ENCODE data around the gene SIVA1.

The SIVA1 gene

DNA sequence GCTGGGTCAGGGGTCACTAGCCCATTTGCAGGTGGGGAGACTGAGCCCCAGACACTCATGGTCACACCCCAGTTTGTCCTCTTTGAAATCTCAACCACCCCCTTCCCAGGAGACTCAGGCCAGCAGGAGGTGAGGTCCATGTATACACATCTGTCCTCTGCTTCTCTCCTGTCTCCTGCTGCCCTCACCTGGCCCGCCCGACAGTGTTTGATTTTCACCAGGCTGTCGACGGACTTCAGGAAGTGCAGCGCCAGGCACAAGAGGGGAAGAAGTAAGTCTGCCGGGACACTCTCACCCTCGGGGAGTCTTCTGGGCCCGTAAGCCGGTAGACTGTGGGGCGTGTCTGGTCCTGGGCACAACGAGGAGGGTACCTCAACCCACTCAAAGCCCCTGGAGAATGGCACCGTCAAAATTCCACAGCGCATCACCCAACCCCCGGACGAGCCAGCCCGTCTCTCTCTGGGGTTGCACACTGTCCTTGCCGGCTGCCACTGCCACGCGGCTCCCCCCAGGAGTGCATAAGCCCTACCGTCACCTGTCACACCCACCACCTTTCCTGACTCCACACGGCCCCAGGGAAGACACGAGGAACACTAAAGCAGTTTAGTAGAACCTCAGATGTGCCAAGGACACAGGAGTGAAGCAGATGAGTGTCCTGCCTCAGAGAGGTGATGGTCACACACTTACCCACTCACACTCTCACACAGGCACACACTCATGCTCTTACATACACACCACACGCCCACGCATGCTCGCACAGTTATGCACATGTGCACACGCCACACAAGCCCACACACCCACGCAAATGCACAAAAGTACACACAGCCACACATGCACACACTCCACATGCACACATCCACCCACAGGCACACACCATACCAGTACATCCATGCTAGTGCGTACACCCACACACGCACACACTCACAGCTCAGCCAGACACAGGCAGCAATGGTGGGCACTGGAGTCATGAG is 13.1 kb upstream of the SIVA1 start:
- no peak overlapping the region for H3K27ac ChIP-seq
- TF ChIP-seq, protein P1, sequence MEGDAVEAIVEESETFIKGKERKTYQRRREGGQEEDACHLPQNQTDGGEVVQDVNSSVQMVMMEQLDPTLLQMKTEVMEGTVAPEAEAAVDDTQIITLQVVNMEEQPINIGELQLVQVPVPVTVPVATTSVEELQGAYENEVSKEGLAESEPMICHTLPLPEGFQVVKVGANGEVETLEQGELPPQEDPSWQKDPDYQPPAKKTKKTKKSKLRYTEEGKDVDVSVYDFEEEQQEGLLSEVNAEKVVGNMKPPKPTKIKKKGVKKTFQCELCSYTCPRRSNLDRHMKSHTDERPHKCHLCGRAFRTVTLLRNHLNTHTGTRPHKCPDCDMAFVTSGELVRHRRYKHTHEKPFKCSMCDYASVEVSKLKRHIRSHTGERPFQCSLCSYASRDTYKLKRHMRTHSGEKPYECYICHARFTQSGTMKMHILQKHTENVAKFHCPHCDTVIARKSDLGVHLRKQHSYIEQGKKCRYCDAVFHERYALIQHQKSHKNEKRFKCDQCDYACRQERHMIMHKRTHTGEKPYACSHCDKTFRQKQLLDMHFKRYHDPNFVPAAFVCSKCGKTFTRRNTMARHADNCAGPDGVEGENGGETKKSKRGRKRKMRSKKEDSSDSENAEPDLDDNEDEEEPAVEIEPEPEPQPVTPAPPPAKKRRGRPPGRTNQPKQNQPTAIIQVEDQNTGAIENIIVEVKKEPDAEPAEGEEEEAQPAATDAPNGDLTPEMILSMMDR (conservative IDR thresholded peaks at IDR 0.05) = peak; percentile 16; the same call in 1 of the 2 replicates

DNA sequence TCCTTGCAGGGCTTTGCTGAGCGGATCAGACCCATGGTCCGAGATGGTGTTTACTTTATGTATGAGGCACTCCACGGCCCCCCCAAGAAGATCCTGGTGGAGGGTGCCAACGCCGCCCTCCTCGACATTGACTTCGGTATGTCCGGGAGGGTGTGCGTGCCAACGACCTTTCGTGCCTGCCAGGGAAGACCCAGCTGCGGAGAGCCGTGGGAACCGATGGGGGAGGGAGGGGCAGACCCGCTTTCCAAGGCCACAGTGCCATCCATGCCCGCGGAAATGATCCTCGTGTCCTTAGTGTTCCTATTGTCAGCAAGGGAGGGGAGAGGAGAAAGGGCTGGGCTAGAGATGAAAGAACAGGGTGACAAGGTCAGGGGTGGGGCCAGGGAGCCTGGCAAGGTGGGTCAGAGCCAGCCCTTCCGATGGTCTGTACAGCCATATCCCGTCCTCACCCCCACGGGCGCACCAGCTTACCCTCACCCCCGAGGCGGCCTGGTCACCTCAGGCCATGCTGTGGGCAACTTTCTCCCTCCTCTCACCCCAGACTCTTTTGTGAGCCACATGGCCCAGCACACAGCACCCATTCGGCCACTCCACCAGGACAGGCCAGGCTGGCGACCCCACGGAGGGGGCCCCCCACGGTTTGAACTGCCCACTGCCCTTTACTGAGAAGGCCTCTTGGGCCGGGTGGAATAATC is 11.7 kb upstream of the SIVA1 start:
- no peak overlapping the region for H3K27ac ChIP-seq
- TF ChIP-seq, protein P1 (conservative IDR thresholded peaks at IDR 0.05) = no peak

DNA sequence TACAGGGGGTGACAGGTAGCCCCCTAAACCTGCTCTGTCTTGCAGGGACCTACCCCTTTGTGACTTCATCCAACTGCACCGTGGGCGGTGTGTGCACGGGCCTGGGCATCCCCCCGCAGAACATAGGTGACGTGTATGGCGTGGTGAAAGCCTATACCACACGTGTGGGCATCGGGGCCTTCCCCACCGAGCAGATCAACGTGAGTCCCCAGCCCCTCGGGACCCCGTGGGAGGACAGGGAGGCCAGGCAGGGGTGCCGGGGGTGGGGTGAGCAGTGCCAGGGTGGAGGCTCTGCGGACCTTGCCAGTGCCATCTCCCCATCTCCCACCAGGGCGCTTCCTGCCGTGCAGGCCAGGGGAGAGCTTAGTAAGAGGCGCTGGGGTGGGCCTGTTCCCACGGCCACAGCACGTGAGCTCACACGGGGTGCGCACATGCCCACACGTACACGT is 11.1 kb upstream of the SIVA1 start:
- TF ChIP-seq, protein P1 (conservative IDR thresholded peaks at IDR 0.05) = no peak
- H3K27ac ChIP-seq = no peak overlapping the region

DNA sequence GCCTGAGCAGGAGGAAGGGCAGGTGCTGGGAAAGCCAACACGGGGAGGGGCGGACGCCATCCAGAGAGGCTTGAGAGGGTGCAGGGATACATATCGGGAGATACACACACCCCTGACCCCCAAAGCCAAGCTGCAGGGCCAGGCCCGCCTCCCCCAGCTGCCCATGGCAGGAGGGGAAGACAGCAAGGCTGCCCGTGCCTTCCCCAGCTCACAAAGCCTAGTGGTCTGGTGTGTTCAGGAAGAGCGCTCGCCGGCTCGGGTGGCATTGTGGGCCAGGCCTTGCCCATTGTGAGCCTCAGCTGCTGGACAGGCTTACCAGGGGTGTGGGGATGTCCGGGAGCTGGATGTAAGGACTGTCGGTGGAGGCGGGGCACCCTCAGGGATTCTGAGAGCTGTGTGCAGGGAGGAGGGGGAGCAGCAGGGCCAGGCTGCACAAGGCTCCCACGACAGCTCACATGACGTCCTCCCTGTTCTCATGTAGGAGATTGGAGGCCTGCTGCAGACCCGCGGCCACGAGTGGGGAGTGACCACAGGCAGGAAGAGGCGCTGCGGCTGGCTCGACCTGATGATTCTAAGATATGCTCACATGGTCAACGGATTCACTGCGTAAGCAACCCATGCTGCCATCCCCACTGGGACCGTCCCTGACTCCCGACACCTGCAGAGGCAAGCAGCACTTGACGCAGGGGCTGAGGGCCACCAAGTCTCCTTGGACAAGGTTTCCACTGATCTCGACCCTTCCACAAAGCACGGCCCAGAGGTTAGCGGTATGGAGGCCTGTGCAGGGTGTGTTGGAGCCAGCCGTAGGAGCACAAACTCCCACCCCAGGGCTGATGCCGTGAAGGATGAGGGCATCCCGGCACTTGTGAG is 10.1 kb upstream of the SIVA1 start:
- no peak overlapping the region for H3K27ac ChIP-seq
- TF ChIP-seq, protein P1 (conservative IDR thresholded peaks at IDR 0.05) = no peak

DNA sequence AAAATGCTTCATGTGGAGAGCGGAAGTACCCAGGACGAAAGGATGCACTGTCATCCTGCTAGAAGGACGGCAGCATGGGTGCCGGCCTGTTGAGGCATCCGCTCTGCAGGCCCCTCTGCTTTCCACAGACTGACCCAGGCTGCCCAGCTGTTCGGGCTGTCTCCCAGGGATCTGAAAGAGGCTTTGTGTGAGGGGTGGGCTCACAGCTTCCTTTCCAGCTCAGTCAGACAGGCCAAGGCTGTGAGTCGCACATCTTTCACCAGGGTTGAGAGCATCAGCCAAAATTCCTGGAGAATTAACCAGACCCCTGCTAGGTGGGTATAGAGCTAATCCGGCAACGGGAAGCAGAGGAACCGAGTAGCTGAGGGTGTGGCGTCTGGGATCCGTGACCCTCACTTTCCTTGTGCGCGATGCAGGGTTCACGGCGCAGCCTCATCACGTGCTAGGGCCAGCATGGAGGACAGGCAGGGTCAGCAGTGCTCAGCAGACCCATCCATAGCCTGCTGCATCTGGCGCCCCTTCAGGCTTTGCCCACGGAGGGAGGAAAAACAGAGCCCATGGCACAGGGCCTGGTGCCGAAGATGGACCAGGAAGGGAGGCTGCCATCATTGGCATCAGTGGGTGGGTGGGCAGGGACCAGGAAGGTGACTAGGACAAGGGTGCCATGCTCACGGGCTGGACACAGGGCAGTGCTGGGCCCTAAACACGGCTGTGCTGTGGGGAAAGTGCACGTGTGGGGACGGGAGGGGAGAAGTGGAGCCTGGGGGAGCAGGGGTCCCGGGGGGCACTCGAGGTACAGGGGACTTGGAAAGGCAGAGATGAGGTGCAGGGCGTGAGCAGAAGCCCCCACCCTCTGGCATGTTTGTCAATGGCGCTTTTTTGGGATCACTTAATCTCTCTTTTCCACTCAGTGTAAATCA is 9.2 kb upstream of the SIVA1 start:
- no peak overlapping the region for H3K27ac ChIP-seq
- TF ChIP-seq, protein P1 (conservative IDR thresholded peaks at IDR 0.05) = no peak

DNA sequence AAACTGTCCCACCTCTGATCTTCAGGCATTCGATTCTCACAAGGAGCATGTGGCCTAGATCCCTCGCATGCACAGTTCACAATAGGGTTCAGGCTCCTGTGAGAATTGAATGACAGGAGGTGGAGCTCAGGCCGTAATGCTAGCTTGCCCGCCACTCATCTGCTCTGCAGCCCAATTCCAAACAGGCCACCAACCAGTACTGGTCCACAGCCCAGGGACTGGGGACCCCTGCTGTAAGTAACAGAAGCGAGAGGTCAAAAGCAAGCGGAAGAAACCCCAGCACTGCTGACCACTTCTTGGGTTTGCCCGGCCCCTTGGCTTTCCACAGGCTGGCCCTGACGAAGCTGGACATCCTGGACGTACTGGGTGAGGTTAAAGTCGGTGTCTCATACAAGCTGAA is 8.5 kb upstream of the SIVA1 start:
- H3K27ac ChIP-seq = peak overlapping the region; percentile 98; the same call in 1 of the 2 replicates

More for the DNA sequence above, 8.5 kb upstream of the SIVA1 start:
- TF ChIP-seq, protein P1 (conservative IDR thresholded peaks at IDR 0.05) = no peak
